Astrocyte of the hippocampus (primary cell): Measurements from ENCODE around the gene CD68.

Experiments used
- DNase-seq: peaks from one replicate; pipeline ENCODE4 v3.0.0; 2011; ENCODE audit warnings: low read depth, low spot score

The CD68 gene

GRCh38 chr17:7559320-7560171, 19.9 kb upstream of the CD68 start:
- DNase-seq = no peak

DNA sequence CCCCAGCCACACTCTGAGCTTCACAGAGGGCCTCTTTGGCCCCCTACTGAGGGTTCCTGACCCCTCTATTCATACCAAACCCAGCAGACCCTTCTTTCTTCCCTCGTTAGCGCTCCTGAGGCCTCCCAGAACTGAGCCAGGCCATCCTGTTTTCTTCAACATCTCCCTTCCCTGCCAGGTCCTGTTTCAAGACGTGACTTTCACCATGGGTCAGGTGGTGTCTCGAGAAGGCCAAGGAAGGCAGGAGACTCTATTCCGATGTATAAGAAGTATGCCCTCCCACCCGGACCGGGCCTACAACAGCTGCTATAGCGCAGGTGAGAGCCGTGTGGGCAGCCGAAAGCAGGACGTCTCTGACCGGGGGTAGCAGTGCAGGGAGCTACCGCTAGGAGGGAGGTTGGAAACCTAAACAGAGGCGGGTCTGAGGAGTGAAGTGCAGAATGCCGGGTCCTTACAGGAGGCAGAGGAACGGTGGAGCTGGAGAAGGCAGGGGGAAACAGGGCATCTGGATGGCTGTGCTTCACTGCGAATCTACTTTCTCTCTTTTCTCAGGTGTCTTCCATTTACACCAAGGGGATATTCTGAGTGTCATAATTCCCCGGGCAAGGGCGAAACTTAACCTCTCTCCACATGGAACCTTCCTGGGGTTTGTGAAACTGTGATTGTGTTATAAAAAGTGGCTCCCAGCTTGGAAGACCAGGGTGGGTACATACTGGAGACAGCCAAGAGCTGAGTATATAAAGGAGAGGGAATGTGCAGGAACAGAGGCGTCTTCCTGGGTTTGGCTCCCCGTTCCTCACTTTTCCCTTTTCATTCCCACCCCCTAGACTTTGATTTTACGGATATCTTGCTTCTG, 19.0 kb upstream of the CD68 start:
- DNase-seq = peak; percentile 84

GRCh38 chr17:7561028-7561575, 18.3 kb upstream of the CD68 start:
- peak; percentile 94 for DNase-seq

DNA sequence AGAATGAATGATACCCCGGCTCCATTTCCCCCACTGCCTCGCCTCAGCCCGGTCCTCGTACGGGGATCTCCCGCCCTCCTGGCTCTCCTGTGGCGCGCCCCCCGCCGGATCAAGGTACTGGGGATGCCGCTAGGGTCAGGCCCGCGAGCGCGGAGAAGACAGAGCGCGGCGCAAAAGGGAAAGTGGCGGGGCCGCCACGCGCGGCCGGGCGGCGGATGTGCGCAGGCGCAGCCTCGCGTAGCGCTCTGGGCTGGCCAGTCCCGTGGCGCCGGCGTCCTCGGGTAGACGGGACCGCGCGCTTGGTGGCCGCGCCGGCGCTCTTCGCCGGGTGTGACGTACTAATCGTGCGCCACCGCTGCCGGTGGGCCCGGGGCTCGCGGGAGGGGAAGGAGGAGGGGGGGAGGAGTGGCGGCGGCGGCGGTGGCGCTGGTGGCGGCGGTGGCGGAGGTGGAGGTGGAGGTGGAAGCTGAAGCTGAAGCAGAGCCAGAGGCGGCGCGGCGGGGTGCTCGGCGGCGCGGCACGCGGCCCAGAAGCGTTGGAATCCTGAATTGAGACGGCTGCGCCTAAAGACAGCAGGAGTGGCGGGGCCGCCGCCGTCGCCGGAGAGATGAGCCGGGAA, 17.7 kb upstream of the CD68 start, which contains the start of gene SENP3:
TSS of gene SENP3 (plus strand) at position 331 of the 619 bp plus-strand sequence. CDS start 1,158 bp downstream, outside the sequence.
- peak; percentile 97 for DNase-seq

- DNase-seq = no peak
Measured at GRCh38 chr17:7562208-7562605, 17.2 kb upstream of the CD68 start.

DNA sequence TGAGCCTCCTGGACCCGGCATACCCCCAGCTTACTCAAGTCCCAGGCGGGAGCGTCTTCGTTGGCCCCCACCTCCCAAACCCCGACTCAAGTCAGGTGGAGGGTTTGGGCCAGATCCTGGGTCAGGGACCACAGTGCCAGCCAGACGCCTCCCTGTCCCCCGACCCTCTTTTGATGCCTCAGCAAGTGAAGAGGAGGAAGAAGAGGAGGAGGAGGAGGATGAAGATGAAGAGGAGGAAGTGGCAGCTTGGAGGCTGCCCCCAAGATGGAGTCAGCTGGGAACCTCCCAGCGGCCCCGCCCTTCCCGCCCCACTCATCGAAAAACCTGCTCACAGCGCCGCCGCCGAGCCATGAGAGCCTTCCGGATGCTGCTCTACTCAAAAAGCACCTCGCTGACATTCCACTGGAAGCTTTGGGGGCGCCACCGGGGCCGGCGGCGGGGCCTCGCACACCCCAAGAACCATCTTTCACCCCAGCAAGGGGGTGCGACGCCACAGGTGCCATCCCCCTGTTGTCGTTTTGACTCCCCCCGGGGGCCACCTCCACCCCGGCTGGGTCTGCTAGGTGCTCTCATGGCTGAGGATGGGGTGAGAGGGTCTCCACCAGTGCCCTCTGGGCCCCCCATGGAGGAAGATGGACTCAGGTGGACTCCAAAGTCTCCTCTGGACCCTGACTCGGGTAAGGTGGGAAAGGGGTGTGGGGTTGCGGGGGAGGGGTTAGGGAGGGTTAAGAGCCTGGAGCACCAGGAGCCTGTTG, 16.1 kb upstream of the CD68 start:
- DNase-seq = no peak

DNA sequence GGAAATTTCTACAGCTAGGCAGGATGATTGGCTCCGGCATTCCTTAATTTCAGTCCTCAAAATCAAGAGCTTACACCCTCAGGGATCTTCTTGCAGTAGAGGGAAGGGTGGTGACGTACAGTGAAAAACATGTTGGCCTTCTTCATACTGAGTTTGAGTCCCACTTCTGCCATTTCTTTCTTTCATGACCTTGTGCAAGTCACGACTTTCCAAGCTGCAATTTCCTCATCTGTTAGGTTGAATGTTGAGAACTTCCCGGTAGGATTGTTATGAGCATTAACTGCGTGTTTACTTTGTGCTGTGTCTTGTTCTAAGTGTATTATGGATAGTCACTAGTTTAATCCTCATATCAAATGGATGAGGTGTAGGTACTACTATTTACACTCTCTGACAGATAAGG, 9.9 kb upstream of the CD68 start:
- no peak for DNase-seq

GRCh38 chr17:7570351-7570750, 9.1 kb upstream of the CD68 start:
- no peak for DNase-seq

GRCh38 chr17:7572338-7572587, 7.2 kb upstream of the CD68 start:
- DNase-seq = no peak

DNA sequence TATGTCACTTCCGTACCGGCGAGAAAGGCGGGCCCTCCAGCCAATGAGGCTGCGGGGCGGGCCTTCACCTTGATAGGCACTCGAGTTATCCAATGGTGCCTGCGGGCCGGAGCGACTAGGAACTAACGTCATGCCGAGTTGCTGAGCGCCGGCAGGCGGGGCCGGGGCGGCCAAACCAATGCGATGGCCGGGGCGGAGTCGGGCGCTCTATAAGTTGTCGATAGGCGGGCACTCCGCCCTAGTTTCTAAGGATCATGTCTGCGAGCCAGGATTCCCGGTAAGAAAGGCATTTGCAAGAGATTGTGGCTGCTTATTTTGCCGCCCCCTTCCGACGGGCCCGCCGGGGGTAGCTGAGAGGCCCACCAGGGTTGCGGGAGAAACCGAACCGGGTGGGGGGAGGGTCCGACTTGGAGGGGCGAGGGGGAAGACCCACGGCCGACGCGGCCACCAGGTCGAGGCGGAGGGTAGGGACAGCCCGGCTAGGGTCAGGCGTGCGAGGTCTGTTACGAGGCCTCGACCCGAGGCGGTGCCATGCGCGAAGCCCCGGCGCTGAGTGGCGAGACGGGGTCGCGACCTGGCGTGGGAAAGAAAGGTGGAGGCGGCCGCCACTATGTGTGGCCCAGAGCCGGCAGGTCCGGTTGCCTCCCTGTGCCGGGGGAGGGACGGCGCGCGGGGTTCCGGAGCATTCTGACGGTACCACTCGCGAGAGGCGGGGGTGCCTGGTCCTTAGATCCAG, 6.7 kb upstream of the CD68 start:
- DNase-seq = peak; percentile 100

- DNase-seq = peak; percentile 96
Measured at GRCh38 chr17:7573324-7574080, 5.9 kb upstream of the CD68 start.

- DNase-seq = peak; percentile 32
Measured at GRCh38 chr17:7574176-7574953, 5.1 kb upstream of the CD68 start.

GRCh38 chr17:7575481-7575883, 4.0 kb upstream of the CD68 start:
- no peak for DNase-seq

- DNase-seq = no peak
Measured at GRCh38 chr17:7575959-7576358, 3.5 kb upstream of the CD68 start.

DNA sequence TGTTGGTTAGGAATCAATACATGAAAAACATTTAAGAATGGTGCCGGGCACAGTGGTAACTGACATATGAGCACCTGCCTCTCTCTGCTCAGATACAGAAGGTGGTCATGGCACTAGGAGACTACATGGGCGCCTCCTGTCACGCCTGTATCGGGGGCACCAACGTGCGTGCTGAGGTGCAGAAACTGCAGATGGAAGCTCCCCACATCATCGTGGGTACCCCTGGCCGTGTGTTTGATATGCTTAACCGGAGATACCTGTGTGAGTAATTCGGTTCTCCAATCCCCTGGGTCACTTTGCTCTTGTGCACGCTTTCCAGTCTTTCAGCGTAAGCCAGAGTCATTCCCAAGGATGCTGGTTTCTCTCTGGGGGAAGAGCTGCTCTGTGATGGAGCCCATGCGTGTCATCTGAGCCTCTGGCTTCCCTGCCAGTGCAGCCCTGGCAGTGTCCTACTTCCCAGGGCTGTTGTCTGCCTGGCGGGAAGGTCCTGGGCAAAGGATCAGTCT, 3.0 kb upstream of the CD68 start:
- no peak for DNase-seq

DNA sequence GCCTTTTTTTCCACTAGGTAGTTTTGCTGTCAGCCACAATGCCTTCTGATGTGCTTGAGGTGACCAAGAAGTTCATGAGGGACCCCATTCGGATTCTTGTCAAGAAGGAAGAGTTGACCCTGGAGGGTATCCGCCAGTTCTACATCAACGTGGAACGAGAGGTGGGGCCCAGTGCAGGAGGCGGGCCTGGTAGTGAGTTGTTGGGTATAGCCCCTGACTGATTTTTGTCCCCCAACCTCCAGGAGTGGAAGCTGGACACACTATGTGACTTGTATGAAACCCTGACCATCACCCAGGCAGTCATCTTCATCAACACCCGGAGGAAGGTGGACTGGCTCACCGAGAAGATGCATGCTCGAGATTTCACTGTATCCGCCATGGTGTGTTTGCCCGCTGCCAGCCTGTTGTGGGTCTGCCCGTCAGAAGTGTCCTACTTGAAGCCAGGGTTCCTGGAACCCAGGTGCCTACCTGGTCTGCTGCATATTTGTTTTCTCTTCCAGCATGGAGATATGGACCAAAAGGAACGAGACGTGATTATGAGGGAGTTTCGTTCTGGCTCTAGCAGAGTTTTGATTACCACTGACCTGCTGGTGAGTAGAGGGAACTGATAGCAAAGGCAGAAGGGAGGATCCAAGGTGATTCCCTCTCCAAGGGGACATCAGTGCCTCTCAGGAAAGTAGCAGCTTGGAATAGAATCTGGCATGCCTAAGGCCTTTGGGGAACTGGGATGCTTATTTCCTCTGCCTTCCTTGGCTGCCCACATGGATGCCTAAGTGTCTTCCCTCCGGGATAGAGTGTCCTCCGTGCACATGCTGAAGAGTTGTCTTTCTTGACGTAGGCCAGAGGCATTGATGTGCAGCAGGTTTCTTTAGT, 1.9 kb upstream of the CD68 start:
- DNase-seq = no peak

GRCh38 chr17:7579834-7580603, 581 bp downstream of the CD68 start:
- no peak for DNase-seq
